ENCODE measurements around the gene LAD1.

LAD1 gene

DNA sequence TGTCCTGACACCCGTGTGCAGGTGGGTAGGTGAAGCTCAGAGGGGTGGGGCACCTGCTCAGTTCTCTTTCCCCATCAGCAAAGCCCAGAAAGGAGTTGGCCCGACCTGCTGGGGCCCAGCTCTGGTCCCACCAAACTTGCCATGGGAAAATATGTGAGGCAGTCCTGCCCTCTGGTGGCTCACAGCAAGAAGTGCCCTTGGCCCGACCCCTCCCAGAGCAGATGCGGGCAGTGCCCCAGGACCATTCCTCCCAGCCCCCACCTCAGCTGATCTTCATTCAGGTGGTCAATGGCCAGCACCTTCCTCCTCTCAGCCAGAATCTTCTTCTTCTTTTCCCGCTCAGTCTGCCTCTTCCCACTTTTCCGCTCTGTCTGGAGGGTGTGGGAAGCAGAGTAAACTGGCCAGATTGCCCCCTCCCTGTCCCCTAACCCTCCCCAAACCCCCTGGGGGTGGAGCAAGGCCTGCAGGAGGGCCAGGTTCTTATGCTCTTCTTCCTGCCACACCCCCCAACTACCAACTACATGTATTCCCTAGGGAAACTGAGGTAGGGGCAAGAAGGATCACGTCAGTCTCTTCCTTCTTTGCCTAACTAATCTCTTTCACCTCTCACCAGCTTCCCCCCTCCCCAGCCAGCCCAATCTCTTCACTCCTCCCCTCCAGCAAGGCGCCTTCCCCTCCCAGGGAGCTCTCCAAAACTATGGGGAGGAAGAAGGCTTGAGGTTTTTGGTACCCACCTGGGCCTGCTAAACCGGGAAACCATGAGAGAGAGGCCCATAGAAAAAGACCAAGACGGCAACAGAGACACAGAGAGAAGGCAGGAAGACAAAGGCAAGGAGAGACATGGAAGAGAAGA, 37.2 kb downstream of the LAD1 start:
- DNase-seq = peak; percentile 14

DNA sequence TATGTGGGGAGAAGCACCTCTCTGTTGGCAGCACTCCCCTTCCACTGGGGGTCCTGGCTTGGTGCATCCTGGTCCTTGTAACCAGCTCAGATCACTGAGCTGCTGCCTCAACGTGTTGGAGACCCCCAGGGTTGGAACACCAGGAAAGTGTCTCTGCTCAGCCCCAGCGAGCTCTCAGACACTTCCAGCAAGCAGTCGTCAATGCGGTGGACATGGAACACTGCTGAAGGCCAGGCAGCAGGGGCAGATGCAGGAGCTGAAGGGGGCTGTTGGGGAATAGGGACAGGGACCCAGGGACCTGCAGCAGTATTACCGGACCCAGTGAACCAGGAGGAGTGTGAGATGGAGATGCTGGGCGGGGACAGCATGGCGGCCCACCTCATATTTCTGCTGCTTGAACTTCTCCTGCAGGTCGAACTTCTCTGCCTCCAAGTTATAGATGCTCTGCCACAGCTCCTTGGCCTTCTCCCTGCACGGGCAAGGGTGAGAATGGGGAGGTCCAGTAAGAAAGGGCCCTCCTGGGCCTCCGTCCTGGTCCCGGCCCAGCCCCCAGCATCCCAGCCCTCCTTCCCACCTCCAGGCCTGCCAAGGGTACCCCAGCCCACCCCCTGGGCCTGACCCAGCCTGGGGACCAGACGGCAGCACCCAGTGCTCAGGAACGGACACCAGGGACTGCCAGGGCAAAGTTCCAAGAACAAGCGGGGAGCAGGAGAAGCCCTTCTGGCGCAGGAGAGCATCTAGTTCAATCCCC, 38.0 kb downstream of the LAD1 start:
- no peak for DNase-seq

- DNase-seq = no peak
These were observed 38.6 kb downstream of the LAD1 start for GRCh38 chr1:201360486-201360885.

GRCh38 chr1:201359873-201360210, 39.3 kb downstream of the LAD1 start:
- DNase-seq = no peak

DNA sequence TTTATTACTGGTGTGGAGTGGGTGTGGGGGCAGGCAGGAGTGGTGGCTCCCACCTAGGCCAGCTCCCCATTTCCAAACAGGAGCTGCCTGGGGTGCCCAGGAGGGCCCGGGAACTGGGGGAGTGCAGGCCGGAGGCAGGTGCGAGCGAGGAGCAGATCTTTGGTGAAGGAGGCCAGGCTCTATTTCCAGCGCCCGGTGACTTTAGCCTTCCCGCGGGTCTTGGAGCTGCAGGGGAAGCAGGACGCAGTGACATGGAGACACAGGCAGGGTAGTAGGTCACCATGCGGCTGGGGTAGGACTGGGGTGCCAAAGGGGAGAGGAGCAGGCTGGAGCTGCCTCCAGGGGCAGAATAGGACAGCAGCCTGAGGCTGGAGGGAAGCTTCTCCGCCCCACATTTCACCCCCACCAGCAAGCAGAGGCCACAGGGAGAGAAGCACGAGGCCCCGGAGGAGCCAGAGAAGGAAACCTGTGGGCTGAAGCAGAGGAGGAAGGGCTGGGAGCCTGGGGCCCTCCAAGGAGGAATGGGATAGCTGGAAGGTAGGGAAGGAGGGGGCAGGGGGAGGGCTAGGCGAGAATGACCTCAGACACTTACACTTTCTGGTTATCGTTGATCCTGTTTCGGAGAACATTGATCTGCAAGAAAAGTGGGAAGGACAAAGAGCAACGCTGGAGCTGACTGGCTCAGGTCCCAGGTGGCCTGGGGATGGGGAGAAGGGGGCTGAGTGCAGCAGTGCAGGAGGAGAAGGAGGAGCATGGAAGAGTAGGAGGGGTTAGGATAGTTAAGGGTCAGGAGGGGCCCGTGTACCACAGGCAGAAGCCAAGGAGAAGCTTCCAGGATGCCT, 39.9 kb downstream of the LAD1 start:
- DNase-seq = no peak

DNA sequence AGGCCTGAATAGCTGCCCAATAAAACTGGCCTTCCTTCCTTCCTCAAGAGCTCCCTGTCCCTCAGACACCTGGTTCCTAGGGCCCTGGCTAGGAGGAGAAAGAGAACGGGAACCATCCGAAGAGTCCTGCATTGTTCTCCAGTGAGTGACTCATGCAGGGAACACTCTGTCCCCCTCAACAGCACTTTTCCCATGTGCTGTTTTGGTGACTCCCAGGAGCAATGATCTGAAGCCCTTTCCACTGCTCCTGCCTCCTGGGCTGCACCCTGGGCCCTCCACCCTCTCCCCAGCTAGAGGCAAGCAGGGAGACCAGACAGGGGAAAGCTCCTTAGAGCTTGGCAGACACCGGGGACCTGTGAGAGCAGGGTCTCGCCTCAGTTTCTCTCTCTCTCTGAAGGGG, 40.5 kb downstream of the LAD1 start:
- no peak for DNase-seq

- DNase-seq = no peak
These were observed 41.3 kb downstream of the LAD1 start for GRCh38 chr1:201357636-201358348.

- no peak for DNase-seq
These were observed 41.9 kb downstream of the LAD1 start for GRCh38 chr1:201357211-201357610.

DNA sequence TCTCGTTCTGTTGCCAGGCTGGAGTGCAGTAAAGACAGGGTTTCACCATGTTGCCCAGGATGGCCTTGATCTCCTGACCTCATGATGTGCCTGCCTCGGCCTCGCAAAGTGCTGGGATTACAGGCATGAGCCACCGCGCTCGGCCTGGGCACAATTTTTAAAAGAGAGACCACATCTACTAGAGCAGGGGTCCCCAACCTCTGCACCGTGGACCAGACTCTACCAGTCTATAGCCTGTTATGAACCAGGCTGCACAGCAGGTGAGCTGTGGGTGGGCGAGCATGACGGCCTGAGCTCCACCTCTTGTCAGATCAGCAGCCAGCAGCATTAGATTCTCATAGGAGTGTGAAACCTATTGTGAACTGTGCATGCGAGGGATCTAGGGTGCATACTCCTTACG, 42.4 kb downstream of the LAD1 start:
- no peak for DNase-seq

DNA sequence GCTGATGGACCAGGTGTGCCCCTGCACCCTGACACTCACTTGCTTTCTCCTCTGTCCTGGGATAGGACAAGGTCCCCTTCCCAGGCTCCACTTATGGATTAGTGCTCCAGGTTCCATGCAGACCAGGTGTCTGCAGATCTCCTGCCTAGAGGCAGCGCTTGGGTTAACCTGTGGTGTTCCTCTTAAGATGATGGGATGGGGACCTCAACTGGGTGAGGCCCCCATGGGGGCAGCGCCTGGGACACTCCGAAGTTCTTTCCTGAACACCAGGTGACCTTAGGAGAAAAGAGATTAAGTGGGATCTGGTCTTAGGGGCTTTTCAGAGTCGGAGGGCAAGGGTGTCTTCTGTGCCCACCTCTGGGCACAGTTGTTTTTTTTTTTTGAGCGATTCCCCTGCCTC, 42.9 kb downstream of the LAD1 start:
- no peak for DNase-seq

DNA sequence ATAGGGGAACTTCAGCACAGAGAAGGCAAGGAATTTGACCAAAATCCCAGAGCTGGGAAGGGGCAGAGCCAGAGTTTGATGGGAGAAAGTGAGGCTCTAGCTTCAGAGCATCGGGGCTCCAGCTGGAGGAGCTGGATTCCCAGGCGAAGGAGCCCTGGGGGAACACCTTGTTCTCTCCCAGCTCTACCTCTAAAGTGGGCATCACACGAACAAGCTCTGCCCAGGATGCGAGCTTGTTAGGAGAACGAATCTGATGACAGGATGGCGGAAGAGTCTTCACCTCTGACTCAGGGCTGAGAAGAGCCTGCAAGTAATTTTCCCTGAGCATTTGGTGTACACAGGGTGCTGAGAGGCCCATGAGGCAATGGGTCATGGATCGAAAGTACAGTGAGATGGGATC, 43.7 kb downstream of the LAD1 start:
- no peak for DNase-seq

DNA sequence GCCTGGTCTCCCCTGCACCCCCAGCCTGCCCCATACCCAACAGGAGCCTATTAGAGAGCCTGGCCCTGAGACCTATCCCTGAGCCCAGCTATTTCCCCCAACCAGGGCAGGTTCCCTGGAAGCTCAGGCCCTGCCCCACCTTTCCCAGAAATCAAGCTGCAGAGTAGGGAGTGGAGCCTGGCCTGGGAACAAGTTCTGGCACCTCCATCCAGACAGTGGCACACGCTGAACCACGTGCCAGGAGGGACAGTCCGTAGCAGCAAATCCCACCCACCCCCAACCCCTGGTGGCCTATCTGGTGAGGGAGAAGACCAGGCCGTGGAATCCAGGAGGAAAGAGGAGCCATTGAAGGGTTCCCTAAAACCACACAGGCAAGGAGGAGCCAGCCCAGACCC, 44.2 kb downstream of the LAD1 start:
- DNase-seq = no peak

- DNase-seq = no peak
These were observed 44.8 kb downstream of the LAD1 start for GRCh38 chr1:201354151-201354900.

DNA sequence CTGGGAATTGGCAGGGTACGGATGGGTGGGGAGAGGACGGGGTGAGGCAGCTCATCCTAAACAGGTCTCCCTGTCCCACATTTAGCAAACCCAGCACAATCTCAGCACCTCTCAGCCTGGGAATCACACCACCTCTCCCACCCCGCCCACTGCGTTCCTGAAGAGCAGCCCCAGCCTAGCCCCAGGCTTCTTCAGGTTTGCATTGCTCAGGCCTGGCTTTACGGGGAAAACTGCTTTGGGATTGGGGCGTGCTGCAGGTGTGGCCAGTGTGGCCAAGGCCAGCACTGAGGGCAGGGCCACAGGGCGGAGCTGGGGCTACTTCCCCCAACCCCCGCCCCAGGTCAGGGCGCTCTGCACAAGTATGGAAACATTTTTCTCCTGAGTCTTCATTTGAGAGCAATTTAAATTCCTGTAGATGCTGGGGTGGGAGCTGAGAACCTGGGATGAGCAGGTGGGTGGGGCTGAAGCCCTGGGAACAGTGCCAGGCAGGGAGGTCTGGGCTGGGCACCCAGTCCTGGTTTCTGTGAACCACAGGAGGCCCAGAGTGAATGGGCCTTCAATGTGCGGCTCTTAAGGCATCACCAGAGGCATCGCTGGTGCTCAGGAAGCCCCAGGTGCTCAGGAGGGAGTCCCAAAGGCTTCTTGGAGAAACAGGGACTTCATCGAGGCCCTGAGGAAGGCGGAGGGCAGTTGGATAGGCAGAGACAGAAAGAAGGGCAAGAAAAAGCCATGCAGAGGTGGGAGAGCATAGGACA, 45.8 kb downstream of the LAD1 start:
- no peak for DNase-seq

- DNase-seq = no peak
These were observed 47.5 kb downstream of the LAD1 start for GRCh38 chr1:201351617-201352016.

GRCh38 chr1:201350884-201351283, 48.2 kb downstream of the LAD1 start:
- DNase-seq = no peak

GRCh38 chr1:201350361-201350725, 48.8 kb downstream of the LAD1 start:
- no peak for DNase-seq

DNA sequence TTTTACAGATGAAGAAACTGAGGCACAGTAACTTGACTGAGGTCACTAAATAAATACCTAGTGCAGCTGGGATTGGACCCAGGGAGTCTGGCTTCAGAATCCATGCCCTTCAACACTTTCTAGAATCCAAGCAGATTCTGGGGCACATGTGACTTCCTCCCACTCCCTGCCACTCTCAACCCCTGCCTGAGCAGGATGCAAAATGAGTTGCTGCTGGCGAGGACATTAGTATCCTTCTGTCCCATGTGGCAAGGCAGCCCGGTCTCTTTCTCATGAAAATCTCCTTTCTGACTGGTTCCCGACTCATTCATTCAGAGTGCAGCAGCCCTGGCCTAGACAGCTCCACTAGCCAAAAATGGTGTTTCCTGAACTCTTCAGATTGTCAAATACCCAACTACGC, 50.0 kb downstream of the LAD1 start:
- no peak for DNase-seq

GRCh38 chr1:201348211-201348566, 50.9 kb downstream of the LAD1 start:
- DNase-seq = peak; percentile 11

DNA sequence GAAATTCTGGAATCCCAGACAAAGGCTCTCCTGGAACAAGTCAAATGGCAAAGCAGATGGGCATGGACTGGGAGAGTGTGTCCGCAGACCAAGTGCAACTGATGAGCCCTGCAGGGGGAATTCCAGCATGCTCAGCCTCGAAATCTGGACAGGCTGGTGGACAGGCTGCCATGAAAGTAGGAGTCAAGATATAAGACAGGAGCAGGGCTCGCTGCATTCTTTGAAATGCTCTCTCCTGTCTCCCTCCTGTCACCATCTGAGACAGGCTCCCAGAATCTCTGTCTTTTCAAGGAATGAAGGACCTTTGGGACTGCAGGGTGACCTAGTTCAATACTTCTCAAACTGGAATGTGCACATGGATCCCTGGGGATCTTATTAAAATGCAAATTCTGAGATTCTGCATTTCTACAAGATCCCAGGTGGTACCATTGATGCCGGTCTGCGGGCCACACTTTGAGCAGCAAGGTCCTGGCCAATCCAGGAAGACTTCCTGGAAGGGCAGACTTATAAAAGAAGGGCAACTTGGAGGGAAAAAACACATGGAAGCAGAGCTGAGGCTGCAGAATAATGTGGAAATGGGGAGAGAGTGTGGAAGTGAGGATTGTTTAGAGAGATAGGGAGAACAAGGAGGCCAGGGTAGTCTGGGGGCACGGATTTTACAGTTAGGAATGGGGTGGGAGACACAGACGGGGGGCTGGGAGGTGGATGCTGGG, 51.5 kb downstream of the LAD1 start:
- no peak for DNase-seq

DNA sequence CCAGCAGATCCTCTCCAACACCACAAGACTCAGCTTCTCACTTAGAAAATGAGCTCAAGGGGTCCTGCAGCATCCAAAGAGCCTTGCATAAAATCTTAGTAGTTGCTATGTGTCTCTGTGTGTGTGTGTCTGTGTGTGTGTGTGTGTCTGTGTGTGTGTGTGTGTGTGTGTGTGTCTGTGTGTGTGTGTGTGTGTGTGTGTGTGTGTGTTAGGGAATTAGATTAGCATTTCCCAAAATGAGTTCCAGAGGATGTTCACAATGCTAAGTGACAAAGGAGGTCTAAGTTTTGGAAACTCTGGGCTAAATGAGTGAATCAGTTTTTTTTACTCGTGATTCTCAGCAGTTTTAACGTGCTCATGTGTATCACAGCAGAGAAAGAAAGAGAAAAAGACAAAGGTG, 52.1 kb downstream of the LAD1 start:
- no peak for DNase-seq
